DLD1 (cell line): Measurements from ENCODE around the gene RPS23.
"Not testable (repeated sequence)": the region's sequence is repeated elsewhere in the genome, so short reads cannot be mapped to it uniquely, and the experiment has no call there.

ENCODE experiments used
- in situ Hi-C: cut with HindIII; loops from 2 replicates; pipeline ENCODE4 v1.10.0; 2017; ENCODE audit warnings: low sequenced_read_pairs

The RPS23 gene

GRCh38 chr5:82290908-82291307 is 12.8 kb upstream of the RPS23 start:
- in situ Hi-C loops: no loop called here

- in situ Hi-C loops: no loop called here
These were observed 11.9 kb upstream of the RPS23 start for GRCh38 chr5:82290005-82290404.

GRCh38 chr5:82287625-82288024 is 9.5 kb upstream of the RPS23 start:
- in situ Hi-C loops: no loop called here

- in situ Hi-C loops: no loop called here
These were observed 7.1 kb upstream of the RPS23 start for GRCh38 chr5:82285206-82285605.

- in situ Hi-C loops: no loop called here
These were observed 5.7 kb upstream of the RPS23 start for GRCh38 chr5:82283893-82284292.

GRCh38 chr5:82278711-82279370 is 687 bp upstream of the RPS23 start:
- in situ Hi-C loops: no loop called here

- in situ Hi-C loops: no loop called here
These were observed 554 bp downstream of the RPS23 start for GRCh38 chr5:82277613-82277986.

- in situ Hi-C loops: no loop called here
These were observed 1.1 kb downstream of the RPS23 start for GRCh38 chr5:82276800-82277612.

GRCh38 chr5:82275216-82275664 is 2.9 kb downstream of the RPS23 start:
- in situ Hi-C loops: no loop called here

- in situ Hi-C loops: no loop called here
These were observed 3.6 kb downstream of the RPS23 start for GRCh38 chr5:82274343-82275211.

GRCh38 chr5:82273426-82273825 is 4.7 kb downstream of the RPS23 start:
- in situ Hi-C loops: not testable (repeated sequence)

GRCh38 chr5:82272571-82273356 is 5.4 kb downstream of the RPS23 start:
- in situ Hi-C loops: not testable (repeated sequence)

GRCh38 chr5:82269363-82269762 is 8.8 kb downstream of the RPS23 start:
- in situ Hi-C loops: not testable (repeated sequence)

- in situ Hi-C loops: not testable (repeated sequence)
These were observed 10.7 kb downstream of the RPS23 start for GRCh38 chr5:82267297-82267933.

- in situ Hi-C loops: no loop called here
These were observed 13.1 kb downstream of the RPS23 start for GRCh38 chr5:82265047-82265446.

- in situ Hi-C loops: no loop called here
These were observed 18.9 kb downstream of the RPS23 start for GRCh38 chr5:82259172-82259800.

- in situ Hi-C loops: no loop called here
These were observed 20.4 kb downstream of the RPS23 start for GRCh38 chr5:82257729-82258128.

GRCh38 chr5:82257247-82257646 is 20.9 kb downstream of the RPS23 start:
- in situ Hi-C loops: no loop called here

GRCh38 chr5:82255844-82256243 is 22.3 kb downstream of the RPS23 start:
- in situ Hi-C loops: no loop called here

GRCh38 chr5:82252744-82253143 is 25.4 kb downstream of the RPS23 start:
- in situ Hi-C loops: no loop called here
